Measurements from ENCODE around the gene GORAB. TPM values are rescaled to one million over a fixed set of nuclear protein-coding genes. Genes with fewer than 3 reads are reported as not detected.

Gene GORAB, protein sequence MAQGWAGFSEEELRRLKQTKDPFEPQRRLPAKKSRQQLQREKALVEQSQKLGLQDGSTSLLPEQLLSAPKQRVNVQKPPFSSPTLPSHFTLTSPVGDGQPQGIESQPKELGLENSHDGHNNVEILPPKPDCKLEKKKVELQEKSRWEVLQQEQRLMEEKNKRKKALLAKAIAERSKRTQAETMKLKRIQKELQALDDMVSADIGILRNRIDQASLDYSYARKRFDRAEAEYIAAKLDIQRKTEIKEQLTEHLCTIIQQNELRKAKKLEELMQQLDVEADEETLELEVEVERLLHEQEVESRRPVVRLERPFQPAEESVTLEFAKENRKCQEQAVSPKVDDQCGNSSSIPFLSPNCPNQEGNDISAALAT
- 6.6 TPM for total RNA-seq
- long read RNA-seq, transcript GORAB-202 (5 exons, 2,189 nt), result major isoform, 12 of 15 reads
- long read RNA-seq, partial matches to known transcripts, result 0 of 15 reads
- long read RNA-seq, other reads (novel, unspliced or antisense), result 2 of 15 reads

DNA sequence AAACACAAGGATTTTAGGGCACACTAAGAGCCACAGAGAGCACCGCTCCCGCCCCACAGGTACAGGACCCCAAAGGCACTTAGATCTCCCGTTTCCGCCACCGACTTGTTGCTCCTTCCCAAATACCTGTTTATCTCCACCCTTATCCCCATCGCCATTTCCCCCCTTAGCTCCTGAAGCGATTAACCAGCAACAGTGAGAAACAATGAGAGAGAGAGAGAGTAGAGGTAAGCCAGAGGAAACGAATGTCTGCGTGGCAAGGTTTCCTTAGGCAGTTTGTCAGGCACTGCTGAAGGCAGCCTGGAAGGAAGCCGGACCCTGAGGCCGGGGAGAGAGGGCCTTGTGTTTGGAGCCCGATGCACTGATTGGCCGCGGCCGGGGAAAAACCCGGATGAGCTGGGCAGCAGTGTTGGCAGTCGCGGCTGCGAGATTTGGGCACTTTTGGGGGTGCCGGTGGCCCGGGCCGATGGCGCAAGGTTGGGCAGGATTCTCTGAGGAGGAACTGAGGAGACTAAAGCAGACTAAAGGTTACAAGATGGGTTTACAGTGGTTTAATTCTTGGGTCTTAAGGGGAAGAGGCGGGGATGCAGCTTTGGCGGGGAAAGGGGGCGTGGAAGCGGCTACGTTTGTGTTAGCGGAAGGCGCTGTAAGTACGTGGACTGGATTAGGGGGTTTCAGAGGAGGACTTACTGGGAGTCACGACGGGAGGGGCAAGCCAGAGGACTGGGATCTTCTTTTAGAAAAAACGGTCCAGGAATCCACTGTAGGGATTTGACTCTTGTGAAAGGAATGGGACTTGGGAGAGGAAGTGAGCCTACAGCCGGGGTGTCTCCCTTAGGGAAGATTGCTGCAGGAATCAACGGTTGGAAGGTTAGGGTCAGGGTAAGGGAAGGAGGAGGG lies at the start of gene GORAB:
TSS of gene GORAB (plus strand) at position 409 of the 900 bp plus-strand sequence. CDS start at position 467, 58 bp downstream.
- intact Hi-C loops (cut with DNase I), result loop anchor here (10.0 kb wide), 1 partner anchor 133 kb away; the partner anchor contains the start of gene PRRX1
- peak; percentile 95 for DNase-seq
- ATAC-seq (ENCODE audit: poor library complexity), result peak; percentile 99

DNA sequence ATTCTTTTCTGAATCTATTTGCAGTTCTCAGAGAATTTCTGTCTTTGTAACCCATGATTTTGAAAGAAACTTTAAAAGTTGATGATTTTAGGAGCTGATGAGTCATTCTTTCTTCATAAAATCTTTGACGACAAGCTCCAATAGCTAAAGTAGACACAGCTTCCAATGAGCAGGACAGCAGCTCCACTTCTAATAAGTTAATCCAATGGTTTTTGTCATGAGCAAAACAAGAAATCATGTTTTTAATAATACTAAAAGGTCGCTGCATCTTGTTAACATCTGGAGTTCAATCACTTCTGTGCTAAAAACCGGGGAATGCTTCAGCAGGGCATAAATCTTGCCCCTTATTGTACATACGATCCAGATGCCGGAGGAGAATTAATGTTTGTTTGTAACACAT lies 48.9 kb upstream of the GORAB start:
- ATAC-seq (ENCODE audit: poor library complexity), result no peak
- DNase-seq, result no peak
- intact Hi-C loops (cut with DNase I), result no loop called here

DNA sequence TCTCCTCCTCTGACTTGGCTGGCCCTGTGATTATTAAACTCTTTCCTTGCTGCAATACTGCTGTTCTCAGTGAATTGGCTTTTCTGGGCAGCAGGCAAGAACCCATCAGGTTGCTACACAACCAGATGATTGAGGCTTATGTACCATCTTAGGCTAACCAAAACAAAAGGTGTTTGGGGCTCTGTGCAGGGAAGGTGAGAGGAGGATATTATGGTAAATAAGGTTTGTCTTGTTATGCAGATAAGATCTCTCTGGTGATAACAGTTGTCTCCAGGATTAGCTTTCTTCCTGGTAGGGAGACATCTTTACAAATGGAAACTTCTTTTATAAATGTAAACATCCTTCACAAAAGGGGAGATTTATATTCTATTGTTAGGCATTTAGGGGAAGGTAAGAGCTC lies 44.5 kb upstream of the GORAB start:
- intact Hi-C loops (cut with DNase I), result no loop called here
- DNase-seq (no peak), ATAC-seq (ENCODE audit: poor library complexity) (no peak)

DNA sequence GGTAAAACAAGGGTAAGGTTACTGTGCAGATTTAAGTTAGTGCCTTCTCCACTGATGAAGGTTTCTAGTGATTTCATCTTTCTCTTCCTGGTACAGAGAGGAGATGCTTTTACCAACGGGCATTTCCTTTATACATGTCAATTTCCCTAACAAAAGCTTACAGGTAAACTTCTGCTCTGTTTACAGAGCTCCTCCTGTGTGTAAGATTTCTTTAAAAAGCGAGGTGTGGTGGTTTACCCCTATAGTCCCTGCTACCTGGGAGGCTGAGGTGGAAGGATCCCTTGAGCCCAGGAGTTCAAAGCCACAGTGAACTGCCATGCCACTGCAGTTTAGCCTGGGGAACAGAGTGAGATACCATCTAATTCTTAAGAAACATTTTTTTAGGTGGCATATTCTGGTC lies 40.7 kb upstream of the GORAB start:
- no peak for ATAC-seq (ENCODE audit: poor library complexity)

DNA sequence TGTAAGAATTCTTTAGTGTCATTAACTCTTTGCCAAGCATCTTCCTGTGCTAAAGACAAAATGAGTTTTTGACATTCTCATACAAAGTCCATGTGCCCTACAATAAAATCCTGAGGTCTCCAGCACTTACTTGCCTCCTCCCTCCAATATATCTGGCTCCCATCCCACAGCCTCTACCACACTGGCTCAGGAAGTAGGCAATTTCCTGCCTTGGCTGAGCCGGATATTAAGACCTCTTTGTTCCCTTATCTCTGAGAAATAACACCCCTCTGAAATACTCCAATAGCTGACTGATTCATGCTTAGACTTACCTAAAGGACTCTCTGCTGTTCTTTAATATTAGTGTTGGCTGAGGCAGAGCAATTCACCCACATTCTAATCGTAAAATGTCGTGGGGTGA lies 37.6 kb upstream of the GORAB start:
- intact Hi-C loops (cut with DNase I), result no loop called here
- DNase-seq, result no peak
- peak; percentile 52 for ATAC-seq (ENCODE audit: poor library complexity)

More for the DNA sequence above, 40.7 kb upstream of the GORAB start:
- DNase-seq, result no peak
- intact Hi-C loops (cut with DNase I), result no loop called here

DNA sequence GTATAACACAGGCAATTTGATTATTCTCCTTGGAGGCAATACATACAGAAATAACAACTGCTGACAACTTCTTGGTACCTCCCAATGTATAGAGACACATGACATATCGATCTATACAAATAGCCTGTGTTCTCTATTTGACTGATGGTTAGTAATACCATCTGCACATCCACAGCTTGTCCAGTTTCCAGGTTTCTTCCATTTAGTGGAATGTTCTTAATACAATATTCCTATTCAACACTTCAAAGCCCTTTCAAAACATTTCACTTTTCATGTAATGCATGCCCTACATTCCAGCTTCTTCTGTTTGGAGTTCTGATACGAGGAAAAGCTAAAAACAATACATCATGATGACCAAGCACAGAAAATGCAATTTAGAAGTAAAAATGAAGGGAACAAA lies 37.0 kb upstream of the GORAB start:
- intact Hi-C loops (cut with DNase I), result no loop called here
- DNase-seq (no peak), ATAC-seq (ENCODE audit: poor library complexity) (no peak)

DNA sequence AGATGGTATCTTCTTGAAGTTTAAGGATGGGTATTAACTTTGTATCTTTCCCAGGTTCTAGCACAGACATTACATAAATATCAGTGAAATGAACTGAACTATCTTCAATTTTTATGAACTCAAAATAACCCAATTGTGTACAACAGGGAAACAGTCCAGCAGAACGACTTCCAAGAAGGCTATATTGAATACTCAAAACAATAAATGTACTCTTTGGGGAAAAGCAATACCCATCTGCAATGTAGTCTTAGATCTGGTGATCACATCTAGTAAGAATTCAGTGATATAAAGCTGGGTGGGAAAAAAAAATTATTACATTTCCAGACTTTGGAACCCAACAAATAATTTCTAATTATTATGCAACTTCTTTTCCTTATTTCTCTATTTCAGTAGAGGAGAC lies 33.1 kb upstream of the GORAB start:
- no peak for DNase-seq
- intact Hi-C loops (cut with DNase I), result no loop called here

DNA sequence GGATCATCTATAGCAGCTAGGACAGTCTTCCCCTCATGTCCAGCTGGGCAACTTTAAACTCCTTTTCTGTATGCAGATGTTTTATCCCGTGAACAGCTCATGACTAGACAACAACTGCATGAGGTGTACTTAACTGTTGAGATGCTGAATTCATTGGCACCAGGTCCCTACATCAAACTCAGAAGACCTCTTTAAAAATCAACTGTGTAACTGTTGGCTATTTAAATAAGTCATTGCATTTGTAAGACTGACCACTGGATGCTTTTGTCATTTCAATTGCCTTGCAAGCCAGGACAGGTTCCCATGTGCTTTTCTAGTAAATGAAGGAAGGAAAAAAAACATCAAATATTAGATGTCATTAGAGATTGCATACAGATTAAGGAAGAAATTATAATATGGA lies 28.3 kb upstream of the GORAB start:
- intact Hi-C loops (cut with DNase I), result no loop called here
- ATAC-seq (ENCODE audit: poor library complexity) (no peak), DNase-seq (no peak)

More for the DNA sequence above, 33.1 kb upstream of the GORAB start:
- no peak for ATAC-seq (ENCODE audit: poor library complexity)

DNA sequence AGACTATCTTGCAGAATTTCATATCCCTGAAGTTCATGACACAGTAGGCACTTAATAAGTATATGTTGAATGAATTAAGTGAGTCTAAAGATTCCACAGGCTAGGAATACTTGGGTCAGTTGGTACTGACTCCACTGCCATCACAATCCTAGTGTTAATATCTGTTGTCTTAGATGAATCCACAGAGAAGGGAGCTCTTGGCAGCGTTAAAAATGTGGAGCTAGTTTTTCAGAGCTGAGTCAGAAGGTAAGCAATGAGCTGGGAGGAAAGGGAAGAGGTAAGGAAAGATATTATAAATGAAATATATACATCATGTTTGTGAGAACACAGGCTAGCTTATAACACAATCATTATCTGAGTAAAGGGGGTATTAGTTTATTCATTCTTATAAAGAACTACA lies 21.8 kb upstream of the GORAB start:
- ATAC-seq (ENCODE audit: poor library complexity) (no peak), DNase-seq (no peak)
- intact Hi-C loops (cut with DNase I), result no loop called here

DNA sequence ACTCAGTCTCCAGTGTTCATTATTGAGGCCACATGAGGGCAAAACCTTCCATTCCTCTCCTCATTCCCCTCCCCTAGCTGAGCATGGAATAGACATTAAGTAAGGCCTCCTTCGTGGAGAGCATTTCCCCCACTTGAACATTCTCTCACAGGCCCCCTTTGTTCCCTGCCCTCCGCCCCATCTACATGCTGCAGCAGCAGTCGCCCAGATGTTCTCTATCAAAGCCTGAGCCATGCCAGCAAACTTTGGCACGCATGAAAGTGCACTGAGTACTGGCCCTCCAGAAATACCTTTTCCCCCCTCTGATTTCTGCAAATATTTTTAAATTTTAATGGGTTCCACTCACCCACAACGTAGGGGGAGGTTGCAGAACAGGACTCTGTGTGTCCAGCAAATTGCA lies 20.9 kb upstream of the GORAB start:
- intact Hi-C loops (cut with DNase I), result no loop called here
- ATAC-seq (ENCODE audit: poor library complexity), result no peak
- no peak for DNase-seq

DNA sequence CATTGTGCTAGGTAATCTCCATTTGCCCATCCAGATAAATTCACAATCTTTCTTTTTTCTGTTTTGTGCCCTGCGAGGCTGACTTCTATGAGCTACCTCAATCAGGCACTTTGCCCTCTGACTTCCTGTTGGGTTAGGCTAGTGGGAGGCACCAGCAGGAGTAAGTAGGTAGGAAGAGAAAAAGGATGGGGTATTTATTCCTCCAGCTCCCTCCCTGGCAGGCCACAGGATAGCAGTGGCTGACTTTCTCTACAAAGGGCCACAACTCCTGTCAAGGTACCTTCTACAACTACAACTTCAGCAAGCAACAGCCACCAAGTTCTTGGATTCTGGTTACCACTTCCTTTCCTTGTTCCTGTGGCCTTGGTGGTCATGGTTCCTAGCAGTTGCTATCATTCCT lies 18.8 kb upstream of the GORAB start:
- intact Hi-C loops (cut with DNase I), result no loop called here
- no peak for ATAC-seq (ENCODE audit: poor library complexity)
- no peak for DNase-seq

DNA sequence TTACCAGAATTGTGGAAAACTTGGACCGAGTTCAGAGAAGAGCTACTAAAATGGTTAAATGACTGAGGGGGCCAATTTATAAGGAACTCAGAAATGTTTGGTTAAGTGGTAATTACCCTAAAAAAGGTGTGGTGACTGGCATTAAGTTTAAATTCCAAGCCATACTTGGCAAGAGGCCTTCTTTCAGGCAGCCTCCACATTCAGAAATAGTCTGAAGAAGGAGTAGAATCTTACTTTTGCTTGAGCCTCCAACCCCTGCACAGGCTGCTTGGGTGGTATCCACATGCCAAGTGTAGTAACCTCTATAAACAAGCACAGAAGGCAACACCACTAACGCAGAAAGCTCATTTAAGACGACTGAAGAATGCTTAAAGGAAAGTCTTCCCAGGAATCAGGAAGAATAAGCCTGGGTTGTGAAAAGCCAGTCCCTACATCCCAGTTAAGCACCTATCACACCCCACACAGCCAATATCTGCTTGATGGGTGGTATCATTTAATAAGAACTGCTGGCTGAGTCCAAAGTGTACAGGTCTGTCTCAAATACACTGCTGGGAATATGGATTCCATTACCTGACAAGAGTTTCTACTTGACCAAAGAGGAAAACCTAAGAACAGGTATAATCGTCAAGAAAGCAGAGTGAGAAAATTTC lies 13.7 kb upstream of the GORAB start:
- DNase-seq (no peak), ATAC-seq (ENCODE audit: poor library complexity) (no peak)
- intact Hi-C loops (cut with DNase I), result no loop called here

DNA sequence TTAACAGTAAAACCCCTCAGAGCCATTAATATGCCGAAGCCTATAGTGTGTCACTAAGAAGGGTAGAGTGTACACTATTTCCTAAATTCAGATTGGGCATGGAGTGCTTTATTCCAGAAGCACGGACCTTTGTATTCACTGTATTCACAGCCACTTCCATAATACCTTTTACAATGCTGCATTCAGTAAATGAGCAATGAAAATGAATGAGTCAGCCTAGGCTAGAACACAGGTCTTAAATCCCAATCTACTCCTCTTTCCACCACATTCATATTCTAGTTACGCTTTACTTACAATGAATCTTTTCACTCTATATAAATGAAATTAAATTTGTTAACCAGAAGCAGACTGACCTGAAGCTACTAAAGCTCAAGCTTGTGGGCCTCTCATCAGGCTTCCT lies 13.0 kb upstream of the GORAB start:
- no peak for ATAC-seq (ENCODE audit: poor library complexity)
- no peak for DNase-seq
- intact Hi-C loops (cut with DNase I), result no loop called here

DNA sequence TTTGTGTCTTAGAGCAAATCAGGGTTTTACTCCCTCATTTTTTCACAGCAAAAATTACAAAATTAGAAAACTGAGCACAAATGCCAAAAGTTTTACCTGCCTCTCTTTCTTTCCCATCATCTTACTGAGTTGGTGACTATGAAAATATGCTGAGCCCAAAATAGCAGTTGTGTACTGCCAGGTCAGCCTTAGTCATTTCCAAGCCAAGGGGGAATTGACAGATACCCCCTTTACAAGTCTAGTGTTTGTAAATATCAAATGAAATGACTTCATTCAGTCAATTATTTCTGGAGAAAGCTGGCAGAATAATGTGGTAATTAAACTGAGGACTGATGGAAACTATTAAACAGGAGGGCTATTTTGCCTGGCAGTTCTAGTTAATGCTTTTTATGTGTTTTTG lies 11.4 kb upstream of the GORAB start:
- intact Hi-C loops (cut with DNase I), result no loop called here
- ATAC-seq (ENCODE audit: poor library complexity) (no peak), DNase-seq (no peak)

DNA sequence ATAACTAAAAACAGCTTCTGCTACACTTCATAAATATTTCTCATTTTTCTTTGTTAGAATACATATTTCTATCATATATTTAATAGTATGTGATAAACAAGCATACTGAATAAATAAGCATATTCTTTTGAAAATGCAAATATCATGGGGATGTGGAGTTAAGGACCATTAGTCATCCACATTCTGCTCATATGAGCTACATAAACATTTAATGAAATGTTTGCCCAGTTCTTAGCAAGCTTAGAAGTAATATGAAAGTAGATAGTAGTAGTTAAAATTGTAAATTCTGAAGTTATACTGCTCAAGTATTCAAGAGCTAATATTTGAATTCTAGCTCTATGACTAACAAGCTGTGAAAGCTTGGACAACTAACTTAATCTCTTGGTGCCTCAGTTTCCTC lies 10.1 kb upstream of the GORAB start:
- intact Hi-C loops (cut with DNase I), result no loop called here
- no peak for ATAC-seq (ENCODE audit: poor library complexity)
- DNase-seq, result no peak

DNA sequence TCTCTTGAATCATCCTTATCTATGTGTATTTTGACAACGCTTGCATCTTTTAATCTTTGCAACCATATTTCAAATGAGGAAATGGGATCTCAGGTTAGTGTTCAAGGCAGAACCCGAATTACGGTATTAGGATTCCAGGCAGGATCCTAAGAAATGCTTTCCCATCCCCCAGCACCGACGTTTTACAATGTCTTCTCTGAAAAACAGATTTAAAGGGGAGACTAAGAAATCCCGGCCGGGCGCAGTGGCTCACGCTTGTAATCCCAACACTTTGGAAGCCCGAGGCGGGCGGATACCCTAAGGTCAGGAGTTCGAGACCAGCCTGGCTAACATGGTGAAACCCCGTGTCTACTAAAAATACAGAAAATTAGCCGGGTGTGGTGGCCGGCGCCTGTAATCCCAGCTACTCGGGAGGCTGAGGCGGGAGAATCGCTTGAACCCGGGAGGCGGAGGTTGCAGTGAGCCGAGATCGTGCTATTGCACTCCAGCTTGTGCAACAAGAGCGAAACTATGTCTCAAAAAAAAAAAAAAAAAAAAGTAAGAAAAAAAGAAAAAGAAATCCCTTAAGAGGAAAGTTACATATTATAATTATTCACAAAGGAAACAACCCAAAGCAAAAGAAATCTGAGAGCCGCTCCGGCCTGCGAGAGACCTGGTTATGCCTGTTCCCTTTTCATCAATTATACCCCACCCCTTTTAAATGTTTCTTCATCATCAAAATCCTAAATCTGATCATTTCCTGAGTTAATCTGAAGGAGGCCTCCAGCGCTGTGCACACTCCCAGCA lies 801 bp upstream of the GORAB start:
- intact Hi-C loops (cut with DNase I), result loop anchor here (10.0 kb wide), 1 partner anchor 134 kb away; the partner anchor contains the start of gene PRRX1
- peak; percentile 52 for DNase-seq
- peak; percentile 1 for ATAC-seq (ENCODE audit: poor library complexity)

DNA sequence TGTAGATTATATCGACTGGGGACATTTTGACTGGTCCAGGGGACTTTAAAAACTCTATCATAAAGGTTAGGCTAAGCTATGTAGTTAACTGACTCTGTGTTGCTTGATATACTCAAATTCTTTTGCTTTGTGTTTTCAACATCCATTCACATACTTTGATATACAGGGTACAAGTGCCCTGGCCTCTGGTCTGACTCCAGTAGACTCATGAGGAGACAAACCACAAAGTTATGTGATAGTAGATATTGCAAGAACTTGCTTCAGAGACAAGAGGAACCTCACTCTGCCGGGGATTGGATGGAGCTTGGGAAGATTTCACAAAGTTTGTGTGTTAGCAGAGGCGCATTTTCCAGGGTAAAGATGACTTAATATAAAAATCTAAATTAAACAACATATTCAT lies 1.3 kb downstream of the GORAB start:
- DNase-seq, result no peak
- intact Hi-C loops (cut with DNase I), result loop anchor here (10.0 kb wide), 1 partner anchor 132 kb away; the partner anchor contains the start of gene PRRX1
- no peak for ATAC-seq (ENCODE audit: poor library complexity)

DNA sequence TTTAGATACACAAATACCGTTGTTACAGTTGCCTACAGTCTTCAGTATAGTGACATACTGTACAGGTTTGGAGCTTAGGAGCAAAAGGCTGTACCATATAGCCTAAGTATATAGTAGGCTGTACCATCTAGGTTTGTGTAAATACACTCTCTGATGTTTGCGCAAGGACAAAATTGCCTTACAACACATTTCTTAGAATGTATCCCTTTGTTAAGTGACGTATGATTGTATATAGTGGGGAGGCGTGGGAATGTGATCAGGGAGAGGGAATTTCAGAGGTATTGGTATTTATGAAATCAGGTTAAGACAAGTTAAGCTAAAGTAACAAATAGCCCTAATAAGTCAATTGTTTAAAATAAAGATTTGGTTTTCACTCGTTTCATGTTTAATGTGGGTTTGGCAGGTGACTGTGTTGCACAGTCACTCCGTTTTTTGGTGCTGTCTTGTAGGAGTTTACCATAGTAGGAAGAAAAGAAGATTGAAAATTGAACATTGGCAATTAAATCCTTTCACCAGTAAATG lies 2.7 kb downstream of the GORAB start:
- intact Hi-C loops (cut with DNase I), result loop anchor here (10.0 kb wide), 1 partner anchor 130 kb away; the partner anchor contains the start of gene PRRX1
- no peak for DNase-seq
- ATAC-seq (ENCODE audit: poor library complexity), result no peak

Measured in Right ventricle myocardium superior (tissue), 1 donor.